Osteocyte (in vitro differentiated cells): ENCODE measurements around the gene P2RX4. TPM values are rescaled to one million over a fixed set of nuclear protein-coding genes. Genes with fewer than 3 reads are reported as not detected.

Experiments used
- DNase-seq: peaks from one replicate; pipeline ENCODE4 v3.0.0; 2021; ENCODE audit warnings: mixed read lengths; ENCODE audit not compliant: unreplicated experiment; ENCODE audit errors: extremely low spot score
- H3K27ac Mint-ChIP-seq: one replicate; pipeline ENCODE4 v1.8.0; 2021; ENCODE audit warnings: mild to moderate bottlenecking, mixed read lengths; ENCODE audit not compliant: unreplicated experiment
- H3K27me3 Mint-ChIP-seq: one replicate; pipeline ENCODE4 v1.8.0; 2021; ENCODE audit warnings: mixed read lengths; ENCODE audit not compliant: unreplicated experiment
- H3K36me3 Mint-ChIP-seq: one replicate; pipeline ENCODE4 v1.8.0; 2021; ENCODE audit warnings: mixed read lengths; ENCODE audit not compliant: unreplicated experiment
- H3K4me1 Mint-ChIP-seq: one replicate; pipeline ENCODE4 v1.8.0; 2021; ENCODE audit warnings: mixed read lengths; ENCODE audit not compliant: unreplicated experiment
- H3K4me3 Mint-ChIP-seq: one replicate; pipeline ENCODE4 v1.8.0; 2021; ENCODE audit warnings: mild to moderate bottlenecking, moderate library complexity, mixed read lengths; ENCODE audit not compliant: unreplicated experiment
- H3K9me3 Mint-ChIP-seq: one replicate; pipeline ENCODE4 v1.8.0; 2021; ENCODE audit warnings: mixed read lengths; ENCODE audit not compliant: unreplicated experiment
- CTCF ChIP-seq: fragments of 200-600 bp; sonication (generic); IDR thresholded peaks from 2 replicates; pipeline ENCODE4 v1.5.0; 2021; ENCODE audit warnings: antibody characterized with exemption, mild to moderate bottlenecking, moderate library complexity
- total RNA-seq: library from RNA; stranded (reverse); gene quantifications from 2 replicates; pipeline ENCODE4 v1.2.1, GENCODE V29; 2021

Gene P2RX4
- total RNA-seq, 1 donor from 2014 or later: 20.3 TPM

GRCh38 chr12:121233628-121234020, 23.7 kb downstream of the P2RX4 start:
- Mint-ChIP-seq H3K27me3 (no peaks in the 10 kb centered on the region), H3K4me1 (peaks cover 16% of the 10 kb centered on the region), H3K9me3 (no peaks in the 10 kb centered on the region), H3K36me3 (peaks cover 15% of the 10 kb centered on the region), H3K27ac (no peak overlapping the region), H3K4me3 (no peak overlapping the region)
- DNase-seq: no peak
- TF ChIP-seq CTCF: no peak

- Mint-ChIP-seq H3K27ac (no peak overlapping the region), H3K4me1 (peaks cover 27% of the 10 kb centered on the region), H3K4me3 (no peak overlapping the region), H3K27me3 (no peaks in the 10 kb centered on the region), H3K9me3 (no peaks in the 10 kb centered on the region), H3K36me3 (peaks cover 11% of the 10 kb centered on the region)
- no peak for TF ChIP-seq CTCF
- DNase-seq: no peak
Observed at GRCh38 chr12:121236776-121237175, 26.8 kb downstream of the P2RX4 start.

- Mint-ChIP-seq H3K27me3 (no peaks in the 10 kb centered on the region), H3K9me3 (no peaks in the 10 kb centered on the region), H3K4me1 (peaks cover 27% of the 10 kb centered on the region), H3K27ac (no peak overlapping the region), H3K4me3 (no peak overlapping the region), H3K36me3 (peaks cover 8% of the 10 kb centered on the region)
- DNase-seq: no peak
- no peak for TF ChIP-seq CTCF
Observed at GRCh38 chr12:121237415-121237814, 27.5 kb downstream of the P2RX4 start.

GRCh38 chr12:121238086-121238485, 28.2 kb downstream of the P2RX4 start:
- no peak for TF ChIP-seq CTCF
- Mint-ChIP-seq H3K27ac (no peak overlapping the region), H3K4me3 (no peak overlapping the region), H3K27me3 (no peaks in the 10 kb centered on the region), H3K4me1 (peaks cover 27% of the 10 kb centered on the region), H3K36me3 (peaks cover 6% of the 10 kb centered on the region), H3K9me3 (no peaks in the 10 kb centered on the region)
- DNase-seq: no peak

- no peak for DNase-seq
- Mint-ChIP-seq H3K36me3 (peaks cover 8% of the 10 kb centered on the region), H3K27me3 (no peaks in the 10 kb centered on the region), H3K27ac (no peak overlapping the region), H3K4me3 (no peak overlapping the region), H3K4me1 (peaks cover 27% of the 10 kb centered on the region), H3K9me3 (no peaks in the 10 kb centered on the region)
- TF ChIP-seq CTCF: peak; percentile 37
Observed at GRCh38 chr12:121238604-121239350, 28.8 kb downstream of the P2RX4 start.
